Measurements from ENCODE around the gene DUSP22.

DUSP22 gene

GRCh38 chr6:395432-396125 is 103.3 kb downstream of the DUSP22 start:
- no peak for DNase-seq (ENCODE audit: low spot score)

- DNase-seq (ENCODE audit: low spot score), result no peak
Measured at GRCh38 chr6:396126-396520, 103.8 kb downstream of the DUSP22 start.

- no peak for DNase-seq (ENCODE audit: low spot score)
Measured at GRCh38 chr6:397056-397455, 104.8 kb downstream of the DUSP22 start.

- DNase-seq (ENCODE audit: low spot score), result no peak
Measured at GRCh38 chr6:397604-398003, 105.3 kb downstream of the DUSP22 start.

GRCh38 chr6:398065-398464 is 105.8 kb downstream of the DUSP22 start:
- DNase-seq (ENCODE audit: low spot score), result no peak

GRCh38 chr6:398558-399078 is 106.3 kb downstream of the DUSP22 start:
- no peak for DNase-seq (ENCODE audit: low spot score)

- no peak for DNase-seq (ENCODE audit: low spot score)
Measured at GRCh38 chr6:399785-400534, 107.7 kb downstream of the DUSP22 start.

- DNase-seq (ENCODE audit: low spot score), result no peak
Measured at GRCh38 chr6:400815-401214, 108.5 kb downstream of the DUSP22 start.

All from putamen (tissue), 1 donor.